Gastrocnemius medialis (tissue), 4 donors: ENCODE results near the gene PHC2. TPM values are rescaled to one million over a fixed set of nuclear protein-coding genes. Genes with fewer than 3 reads are reported as not detected.

Experiments used
- ATAC-seq, 2 donors: fragments of 150-250 bp; one replicate each; pipeline ENCODE4 v1.9.1; 2016
- DNase-seq, 2 donors: peaks; one replicate each; pipeline ENCODE4 v3.0.0-alpha.2; 2019
- H3K27ac ChIP-seq, 4 donors: fragments of 200-600 bp; sonication (generic); 1 replicate in 1 of 4; 2 replicates in 3 of 4; pipeline ENCODE4 v1.5.1; 2016 to 2018; ENCODE audit warnings: mild to moderate bottlenecking in 2 of 4, moderate library complexity in 1 of 4
- H3K27me3 ChIP-seq, 3 donors: fragments of 200-600 bp; sonication (generic) in 2 of 3; 1 replicate in 1 of 3; 2 replicates in 2 of 3; pipeline versions ENCODE4 v1.5.1 to v1.6.0; 2016 to 2019; ENCODE audit warnings: mild to moderate bottlenecking in 1 of 3, moderate library complexity in 1 of 3
- H3K36me3 ChIP-seq, 2 donors: fragments of 200-600 bp; sonication (generic) in 1 of 2; one replicate each; pipeline ENCODE4 v1.5.1; 2017 to 2018
- H3K4me1 ChIP-seq, 2 donors: fragments of 200-600 bp; sonication (generic) in 1 of 2; one replicate each; pipeline ENCODE4 v1.5.1; 2016 to 2017; ENCODE audit warnings: mild to moderate bottlenecking in 2 of 2
- H3K4me3 ChIP-seq, 4 donors: fragments of 200-600 bp; sonication (generic) in 3 of 4; 1 replicate in 1 of 4; 2 replicates in 3 of 4; pipeline ENCODE4 v1.5.1; 2016 to 2019; ENCODE audit warnings: mild to moderate bottlenecking in 2 of 4
- H3K9me3 ChIP-seq, 3 donors: fragments of 200-600 bp; sonication (generic) in 2 of 3; 1 replicate in 1 of 3; 2 replicates in 2 of 3; pipeline ENCODE4 v1.5.1; 2016 to 2019
- CTCF ChIP-seq, 5 experiments: fragments of 450-650 bp in 3 of 5; fragments of 200-600 bp in 2 of 5; sonication (generic) in 2 of 5; IDR thresholded peaks in 4 of 5; conservative IDR thresholded peaks in 1 of 5; 1 replicate in 4 of 5; 2 replicates in 1 of 5; pipeline ENCODE4 v1.5.1; 2016 to 2019; ENCODE audit warnings: antibody characterized with exemption in 5 of 5, mild to moderate bottlenecking in 3 of 5, moderate library complexity in 3 of 5
- POLR2A ChIP-seq, 2 donors: fragments of 450-650 bp; IDR thresholded peaks; one replicate each; pipeline ENCODE4 v1.6.1; 2017; ENCODE audit warnings: antibody characterized with exemption in 2 of 2, mild to moderate bottlenecking in 2 of 2, moderate library complexity in 2 of 2
- in situ Hi-C, 4 donors: fragments of 200-750 bp; cut with MboI; loops; one replicate each; pipeline versions ENCODE4 v1.15.0 to v1.8.0; 2017; ENCODE audit warnings: low sequenced_read_pairs in 4 of 4
- intact Hi-C: fragments of 100-400 bp; cut with DNase I; formaldehyde crosslinking; loops from one replicate; pipeline ENCODE4 v1.15.1; 2023; ENCODE audit warnings: low total_unique reads
- total RNA-seq, 4 donors: library from RNA; depleted of rRNA; stranded (reverse); fragments of >200 nt; gene quantifications; one replicate each; pipeline versions ENCODE4 v1.1.0 to v1.2.3, GENCODE V29; 2016

PHC2 gene
- total RNA-seq, 4 donors from 2014 or later: 318 to 516 (median 364) TPM

- in situ Hi-C loops (no loop called here), intact Hi-C loops (no loop called here)
- Histone ChIP-seq H3K27ac (peak overlapping the region; percentile 94 to 99 (median 98)), H3K27me3 (no peaks in the 10 kb centered on the region), H3K9me3 (no peaks in the 10 kb centered on the region), H3K4me3 (no peak overlapping the region), H3K36me3 (peaks cover 13 to 74% of the 10 kb centered on the region in 2 donors), H3K4me1 (peaks cover 63 to 64% of the 10 kb centered on the region in 2 donors)
- DNase-seq (peak in 1 of 2 donors; percentile 10), ATAC-seq (no peak)
- TF ChIP-seq CTCF (IDR thresholded peaks at IDR 0.05 in 4 of 5, conservative IDR thresholded peaks at IDR 0.05 in 1 of 5): no peak
- TF ChIP-seq POLR2A (IDR thresholded peaks at IDR 0.05): no peak
Measured at GRCh38 chr1:33329600-33330305, 101.1 kb downstream of the PHC2 start.

GRCh38 chr1:33328817-33329216, 102.1 kb downstream of the PHC2 start:
- Histone ChIP-seq H3K27ac (peak overlapping the region; percentile 94 to 99 (median 98)), H3K9me3 (no peaks in the 10 kb centered on the region), H3K4me1 (peaks cover 54 to 56% of the 10 kb centered on the region in 2 donors), H3K4me3 (no peak overlapping the region), H3K27me3 (no peaks in the 10 kb centered on the region), H3K36me3 (peaks cover 13 to 83% of the 10 kb centered on the region in 2 donors)
- no peak for TF ChIP-seq CTCF (IDR thresholded peaks at IDR 0.05 in 4 of 5, conservative IDR thresholded peaks at IDR 0.05 in 1 of 5)
- TF ChIP-seq POLR2A (IDR thresholded peaks at IDR 0.05): no peak
- ATAC-seq: no peak
- in situ Hi-C loops: no loop called here
- intact Hi-C loops: no loop called here
- DNase-seq: peak in 1 of 2 donors; percentile 14

- in situ Hi-C loops (no loop called here), intact Hi-C loops (loop anchor here (2.0 kb wide), 1 partner anchor 39 kb away; no protein-coding TSS in a partner anchor)
- no peaks in the 10 kb centered on the region for H3K9me3 ChIP-seq
- H3K4me3 ChIP-seq: no peak overlapping the region
- ATAC-seq: peak; percentile 78 to 85
- H3K27me3 ChIP-seq: no peaks in the 10 kb centered on the region
- DNase-seq: peak; percentile 84 to 91
- H3K36me3 ChIP-seq: peaks cover 13 to 94% of the 10 kb centered on the region in 2 donors
- TF ChIP-seq CTCF (IDR thresholded peaks at IDR 0.05 in 4 of 5, conservative IDR thresholded peaks at IDR 0.05 in 1 of 5): no peak
- no peak for TF ChIP-seq POLR2A (IDR thresholded peaks at IDR 0.05)
- peak overlapping the region; percentile 94 to 99 (median 98) for H3K27ac ChIP-seq
- peaks cover 43 to 45% of the 10 kb centered on the region in 2 donors for H3K4me1 ChIP-seq
Measured at GRCh38 chr1:33327587-33328325, 103.1 kb downstream of the PHC2 start.

GRCh38 chr1:33326785-33327184, 104.1 kb downstream of the PHC2 start:
- Histone ChIP-seq H3K36me3 (peaks cover 13 to 89% of the 10 kb centered on the region in 2 donors), H3K4me3 (no peak overlapping the region), H3K27me3 (no peaks in the 10 kb centered on the region), H3K4me1 (peaks cover 34 to 36% of the 10 kb centered on the region in 2 donors), H3K27ac (peak overlapping the region; percentile 94 to 99 (median 98)), H3K9me3 (no peaks in the 10 kb centered on the region)
- DNase-seq (peak in 1 of 2 donors; percentile 21), ATAC-seq (no peak)
- intact Hi-C loops: loop anchor here (2.0 kb wide), 1 partner anchor 40 kb away; no protein-coding TSS in a partner anchor
- TF ChIP-seq CTCF (IDR thresholded peaks at IDR 0.05 in 4 of 5, conservative IDR thresholded peaks at IDR 0.05 in 1 of 5) (no peak), POLR2A (IDR thresholded peaks at IDR 0.05) (no peak)
- in situ Hi-C loops: no loop called here
